GM21576 (cell line): ENCODE results near the gene ZYG11B.
"Not testable (repeated sequence)": the region's sequence is repeated elsewhere in the genome, so short reads cannot be mapped to it uniquely, and the experiment has no call there.

Source experiments
- ATAC-seq: cut with Tn5 transposase; IDR thresholded peaks from one replicate; pipeline ENCODE4 v1.9.1; 2021; ENCODE audit warnings: mild to moderate bottlenecking, moderate library complexity; ENCODE audit not compliant: unreplicated experiment

Gene ZYG11B

GRCh38 chr1:52726265-52727113, at the start of gene ZYG11B:
TSS of gene ZYG11B (plus strand) at chr1:52726453. CDS start at chr1:52726654, 201 bp downstream.
- ATAC-seq = peak; percentile 90

GRCh38 chr1:52677076-52677806, 49.0 kb upstream of the ZYG11B start:
- no peak for ATAC-seq

- no peak for ATAC-seq
Observed at GRCh38 chr1:52679048-52679447, 47.2 kb upstream of the ZYG11B start.

- ATAC-seq = no peak
Observed at GRCh38 chr1:52679498-52679897, 46.8 kb upstream of the ZYG11B start.

GRCh38 chr1:52680353-52680752, 45.9 kb upstream of the ZYG11B start:
- no peak for ATAC-seq

GRCh38 chr1:52681136-52681535, 45.1 kb upstream of the ZYG11B start:
- ATAC-seq = no peak

GRCh38 chr1:52683367-52683940, 42.8 kb upstream of the ZYG11B start:
- no peak for ATAC-seq

GRCh38 chr1:52684545-52684944, 41.7 kb upstream of the ZYG11B start:
- no peak for ATAC-seq

GRCh38 chr1:52686261-52686751, 39.9 kb upstream of the ZYG11B start:
- ATAC-seq = not testable (repeated sequence)

- no peak for ATAC-seq
Observed at GRCh38 chr1:52686830-52687229, 39.4 kb upstream of the ZYG11B start.

GRCh38 chr1:52691821-52692220, 34.4 kb upstream of the ZYG11B start:
- ATAC-seq = no peak

- no peak for ATAC-seq
Observed at GRCh38 chr1:52692697-52693096, 33.6 kb upstream of the ZYG11B start.

GRCh38 chr1:52693351-52693750, 32.9 kb upstream of the ZYG11B start:
- not testable (repeated sequence) for ATAC-seq

- no peak for ATAC-seq
Observed at GRCh38 chr1:52693843-52694242, 32.4 kb upstream of the ZYG11B start.

GRCh38 chr1:52695627-52696026, 30.6 kb upstream of the ZYG11B start:
- ATAC-seq = no peak

- ATAC-seq = no peak
Observed at GRCh38 chr1:52697795-52698674, 28.2 kb upstream of the ZYG11B start, which contains the start of gene COA7. TSS of gene COA7 (minus strand) at chr1:52698347. CDS start at chr1:52698326, 21 bp downstream.

GRCh38 chr1:52702886-52703787, 23.1 kb upstream of the ZYG11B start:
- peak; percentile 88 for ATAC-seq

GRCh38 chr1:52706136-52706670, 20.1 kb upstream of the ZYG11B start:
- no peak for ATAC-seq
